ENCODE results near the gene GATD1.

The GATD1 gene

GRCh38 chr11:802018-802617 lies 24.8 kb upstream of the GATD1 start:
- no peak for TF ChIP-seq CTCF (IDR thresholded peaks at IDR 0.05)

GRCh38 chr11:801097-801780 lies 24.0 kb upstream of the GATD1 start:
- no peak for TF ChIP-seq CTCF (IDR thresholded peaks at IDR 0.05)

- TF ChIP-seq CTCF (IDR thresholded peaks at IDR 0.05) = no peak
Measured at GRCh38 chr11:800473-800872, 23.2 kb upstream of the GATD1 start.

GRCh38 chr11:799641-800316 lies 22.5 kb upstream of the GATD1 start:
- TF ChIP-seq CTCF (IDR thresholded peaks at IDR 0.05) = no peak

- TF ChIP-seq CTCF (IDR thresholded peaks at IDR 0.05) = peak; percentile 95
Measured at GRCh38 chr11:798093-798713, 20.9 kb upstream of the GATD1 start, which contains the start of gene SLC25A22. SLC25A22 (minus strand) TSS chr11:798281; CDS start chr11:795006, 3,275 bp downstream.

GRCh38 chr11:797296-798092 lies 20.2 kb upstream of the GATD1 start:
- no peak for TF ChIP-seq CTCF (IDR thresholded peaks at IDR 0.05)
